Suppressor macrophage treated with lipopolysaccharide for 4 hours (primary cell): ENCODE measurements around the gene RAB5B.
"Not testable (repeated sequence)": the region's sequence is repeated elsewhere in the genome, so short reads cannot be mapped to it uniquely, and the experiment has no call there.

Experiments
- DNase-seq: peaks from one replicate; pipeline ENCODE4 v3.0.0-alpha.2; 2020

Gene RAB5B

DNA sequence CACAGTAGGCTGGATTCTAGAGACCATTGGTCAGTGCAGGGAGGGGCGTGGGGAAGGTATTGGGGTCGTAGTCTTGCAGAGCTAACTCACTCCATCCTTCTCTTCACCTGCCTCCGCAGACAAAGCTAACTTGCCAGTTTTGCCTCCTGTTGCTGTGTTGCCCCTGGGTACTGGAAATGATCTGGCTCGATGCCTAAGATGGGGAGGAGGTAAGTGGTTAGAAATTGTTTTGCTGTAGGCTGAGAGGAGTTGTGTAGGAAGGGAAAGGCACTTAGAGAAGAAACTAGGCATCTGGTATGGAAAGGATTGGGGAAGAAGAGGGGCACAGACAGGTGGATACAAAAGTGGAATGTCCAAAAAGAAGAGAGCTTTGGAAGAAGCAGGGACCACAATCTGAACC lies 31.8 kb upstream of the RAB5B start:
- no peak for DNase-seq

DNA sequence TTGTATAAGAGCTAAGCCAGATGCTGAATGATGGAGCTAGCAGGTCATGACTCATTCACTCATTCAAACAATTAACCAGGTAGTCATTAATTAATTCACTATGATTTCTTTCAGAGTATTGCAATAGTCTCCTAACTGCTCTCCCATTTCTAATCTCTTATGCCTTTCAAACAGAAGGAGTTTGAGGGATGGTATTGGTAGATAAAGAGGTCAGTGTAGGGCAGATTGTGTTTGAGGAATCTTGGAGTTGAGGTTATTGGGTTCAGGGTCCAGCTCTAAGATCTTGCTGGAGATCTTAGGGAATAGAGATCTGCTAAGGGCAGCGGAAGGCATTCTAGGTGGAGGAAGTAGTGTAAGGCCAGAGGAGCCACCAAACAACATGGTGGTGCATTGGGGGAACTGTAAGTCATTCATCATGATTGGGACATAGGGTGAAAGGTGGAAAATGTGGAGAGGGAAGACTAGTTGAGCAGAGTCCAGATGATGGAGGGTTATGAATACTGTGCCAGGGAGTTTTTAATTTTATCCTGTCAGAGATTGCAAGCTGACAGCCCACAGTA lies 31.2 kb upstream of the RAB5B start:
- no peak for DNase-seq

- no peak for DNase-seq
These were observed 27.3 kb upstream of the RAB5B start for GRCh38 chr12:55946553-55946952.

DNA sequence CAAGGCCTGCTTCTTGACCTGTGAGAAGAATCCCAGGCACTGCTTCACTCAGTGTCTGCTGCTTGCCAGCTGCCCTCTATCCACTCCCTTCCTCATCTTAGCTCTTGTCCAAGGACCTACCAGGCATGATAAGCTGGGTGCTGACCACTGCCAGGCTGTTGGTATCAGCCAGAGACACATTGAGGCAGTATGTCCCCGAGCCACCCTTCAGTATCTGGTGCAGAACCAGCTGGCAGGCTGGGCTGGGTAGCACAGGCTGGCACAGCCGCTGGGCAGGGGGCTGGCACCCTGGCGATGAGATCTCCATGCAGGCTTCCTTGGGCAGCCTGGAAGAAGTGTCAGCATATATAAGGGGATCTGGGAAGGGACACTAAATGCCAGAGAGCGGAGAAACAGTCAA lies 18.5 kb upstream of the RAB5B start:
- no peak for DNase-seq

- DNase-seq, result no peak
These were observed 17.9 kb upstream of the RAB5B start for GRCh38 chr12:55955800-55956508.

- DNase-seq, result no peak
These were observed 16.6 kb upstream of the RAB5B start for GRCh38 chr12:55957106-55957859.

DNA sequence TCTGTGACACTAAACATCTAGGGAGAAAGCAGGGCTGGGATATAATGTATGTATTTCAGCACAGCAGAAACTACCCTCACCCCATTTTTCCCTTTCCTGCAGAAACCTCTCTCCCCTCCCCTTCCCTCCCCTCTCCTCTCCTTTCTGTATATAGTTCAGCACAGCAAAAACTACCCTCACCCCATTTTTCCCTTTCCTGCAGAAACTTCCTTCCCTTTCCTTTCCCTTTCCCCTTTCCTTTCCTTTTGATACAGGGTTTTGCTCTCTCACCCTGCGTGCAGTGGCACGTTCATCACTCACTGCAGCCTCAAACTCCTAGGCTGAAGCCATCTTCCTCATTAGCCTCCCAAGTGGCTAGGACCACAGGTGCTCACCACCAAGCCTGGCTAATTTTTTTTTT lies 10.1 kb upstream of the RAB5B start:
- no peak for DNase-seq

GRCh38 chr12:55965240-55965639 lies 8.6 kb upstream of the RAB5B start:
- DNase-seq, result no peak

DNA sequence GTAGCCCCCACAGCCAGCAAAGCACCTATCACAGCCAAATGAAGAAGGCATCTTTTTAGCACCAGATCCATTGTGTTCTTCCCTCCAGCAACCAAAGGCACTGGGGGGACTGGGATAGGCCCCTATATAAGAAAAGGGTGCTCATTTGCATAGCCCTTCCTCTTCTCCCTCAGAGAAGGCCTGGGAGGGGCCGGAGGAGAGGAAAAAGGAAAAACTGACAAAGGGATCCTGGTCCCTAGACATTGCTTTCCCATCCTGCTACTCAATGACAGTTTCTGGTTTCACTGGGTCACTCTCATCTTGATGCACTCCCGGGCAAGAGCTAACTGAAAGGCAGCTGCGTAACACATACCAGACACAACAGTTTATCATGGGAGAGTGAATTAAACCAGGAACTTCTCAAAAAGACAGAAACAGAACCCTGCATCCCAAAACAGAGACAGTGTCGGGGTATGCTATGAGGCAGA lies 7.9 kb upstream of the RAB5B start, which contains the start of gene PMEL:
Gene PMEL, minus strand, starts transcription at position 102 of the 467 bp plus-strand sequence. Its CDS starts 31 bp downstream, at position 71.
- no peak for DNase-seq

DNA sequence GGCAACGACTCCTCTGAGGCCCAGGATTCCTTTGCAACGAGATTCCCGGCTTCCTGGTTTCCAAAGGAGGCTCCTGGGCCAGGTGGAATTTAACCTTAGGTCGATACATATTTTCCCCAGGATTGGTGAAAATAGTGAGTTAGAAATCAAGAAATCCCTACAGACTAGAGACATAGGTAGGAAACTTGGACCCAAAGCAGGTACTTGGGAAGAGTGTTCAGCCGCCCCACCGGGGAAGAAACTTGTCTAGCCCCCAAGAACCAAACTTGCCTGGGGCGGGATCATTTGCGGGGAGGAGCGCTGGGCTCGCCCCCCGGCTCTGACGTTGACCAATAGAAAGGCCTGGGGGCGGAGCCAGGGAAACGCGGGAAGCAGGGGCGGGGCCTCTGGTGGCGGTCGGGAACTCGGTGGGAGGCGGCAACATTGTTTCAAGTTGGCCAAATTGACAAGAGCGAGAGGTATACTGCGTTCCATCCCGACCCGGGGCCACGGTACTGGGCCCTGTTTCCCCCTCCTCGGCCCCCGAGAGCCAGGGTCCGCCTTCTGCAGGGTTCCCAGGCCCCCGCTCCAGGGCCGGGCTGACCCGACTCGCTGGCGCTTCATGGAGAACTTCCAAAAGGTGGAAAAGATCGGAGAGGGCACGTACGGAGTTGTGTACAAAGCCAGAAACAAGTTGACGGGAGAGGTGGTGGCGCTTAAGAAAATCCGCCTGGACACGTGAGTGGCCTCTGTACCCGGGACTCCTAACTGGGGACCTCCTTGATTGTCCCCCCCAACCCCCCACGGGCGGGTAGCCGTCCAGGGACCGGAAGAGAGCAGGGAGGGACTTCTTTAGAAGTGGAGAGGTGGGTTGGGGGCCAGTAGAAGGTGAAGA lies 7.2 kb upstream of the RAB5B start, which contains the start of gene CDK2:
Gene CDK2, plus strand, starts transcription at position 423 of the 874 bp plus-strand sequence. Its CDS starts 179 bp downstream, at position 602.
- DNase-seq, result peak; percentile 91

GRCh38 chr12:55969356-55969755 lies 4.5 kb upstream of the RAB5B start:
- no peak for DNase-seq

GRCh38 chr12:55970775-55971174 lies 3.1 kb upstream of the RAB5B start:
- DNase-seq, result no peak

GRCh38 chr12:55972042-55972441 lies 1.8 kb upstream of the RAB5B start:
- DNase-seq, result no peak

- no peak for DNase-seq
These were observed 1.4 kb upstream of the RAB5B start for GRCh38 chr12:55972456-55972855.

DNA sequence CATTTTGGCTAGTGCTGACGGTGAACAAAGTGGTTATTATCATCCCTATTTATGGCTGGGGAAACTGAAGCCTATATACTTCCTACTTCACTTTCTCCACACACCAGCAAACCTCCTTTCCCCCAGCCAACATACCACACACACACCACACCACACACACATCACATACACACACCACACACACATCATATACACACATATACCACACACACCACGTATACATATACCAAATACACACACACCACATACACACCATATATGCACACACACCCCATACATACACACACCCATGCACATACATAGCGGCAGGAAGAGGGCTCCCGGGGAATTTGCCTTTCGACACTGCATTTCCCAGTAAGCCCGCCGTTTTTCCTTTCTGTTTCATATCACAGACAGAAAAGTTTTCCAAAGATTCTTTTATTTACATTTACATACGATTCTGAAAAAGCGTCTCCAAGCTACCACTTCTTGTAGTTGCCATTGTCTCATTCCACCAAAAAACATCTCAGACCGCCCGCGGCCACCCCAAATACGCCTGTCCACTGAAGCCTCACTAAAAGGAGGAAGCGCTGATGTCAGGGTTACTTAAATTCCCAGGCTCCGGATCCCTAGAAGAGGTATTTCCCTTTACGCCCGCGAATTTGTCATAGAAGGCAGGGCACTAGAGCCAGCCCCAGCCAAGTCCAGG lies 823 bp upstream of the RAB5B start:
- DNase-seq, result no peak

- DNase-seq, result peak; percentile 61
These were observed 441 bp downstream of the RAB5B start for GRCh38 chr12:55974308-55974730.

GRCh38 chr12:55978393-55978792 lies 4.5 kb downstream of the RAB5B start:
- no peak for DNase-seq

DNA sequence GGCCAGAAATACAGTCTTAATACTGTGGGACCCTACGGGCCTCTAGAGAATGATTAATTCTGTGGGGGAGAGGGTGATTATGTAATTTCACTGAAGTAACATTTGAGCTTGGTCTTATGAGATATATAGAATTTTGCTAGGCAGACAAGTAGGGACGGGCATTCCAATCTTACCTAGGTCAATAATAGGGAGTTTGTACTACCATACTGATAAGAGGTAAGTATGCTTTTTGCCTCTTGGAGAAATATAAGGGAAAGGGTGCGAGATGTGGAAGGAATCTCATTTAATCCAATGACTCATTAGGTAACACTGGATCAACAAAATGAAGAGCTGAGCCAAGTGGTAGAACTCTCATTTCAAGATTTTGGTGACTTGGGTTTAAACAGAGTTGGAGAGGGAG lies 5.2 kb downstream of the RAB5B start:
- no peak for DNase-seq

GRCh38 chr12:55981882-55982281 lies 8.0 kb downstream of the RAB5B start:
- DNase-seq, result not testable (repeated sequence)

- peak; percentile 61 for DNase-seq
These were observed 8.6 kb downstream of the RAB5B start for GRCh38 chr12:55982319-55982936.

- DNase-seq, result no peak
These were observed 9.5 kb downstream of the RAB5B start for GRCh38 chr12:55983232-55983842.
